IMR-90 (cell line): ENCODE measurements around the gene CCDC148. TPM values are rescaled to one million over a fixed set of nuclear protein-coding genes. Genes with fewer than 3 reads are reported as not detected.

ENCODE experiments used
- ATAC-seq: fragments of 200-7000 bp; cut with Tn5 transposase; 2 replicates; pipeline ENCODE4 v1.9.1; 2020; ENCODE audit warnings: low read depth, mild to moderate bottlenecking, moderate library complexity
- BruUV-seq: library from RNA; stranded (reverse); fragments of 400-500 nt; replicated peaks from 2 replicates; lab custom pipeline; 2021; lab: Mats Ljungman, UMichigan
- CTCF ChIA-PET: fragments of 300-600 bp; formaldehyde crosslinking; extraction: SDS; loops from one replicate; lab custom pipeline; 2021; ENCODE audit warnings: antibody characterized with exemption; lab: Yijun Ruan, JAX
- POLR2A ChIA-PET: fragments of 300-600 bp; sonication (Branson Sonifier 250); formaldehyde crosslinking; loops from one replicate; lab custom pipeline; 2022; ENCODE audit warnings: antibody characterized with exemption; ENCODE audit not compliant: unreplicated experiment; lab: Charles Lee
- DNase-seq: peaks from one replicate; pipeline ENCODE4 v3.0.0; 2013
- H2AFZ ChIP-seq: replicated peaks from 2 replicates; pipeline ENCODE3; 2013; ENCODE audit warnings: low read length, mild to moderate bottlenecking; ENCODE audit not compliant: poor library complexity
- H2AK5ac ChIP-seq: 2 replicates; pipeline ENCODE4 v1.6.1; 2013; ENCODE audit warnings: low read depth, low read length, inconsistent platforms
- H2AK9ac ChIP-seq: replicated peaks from 2 replicates; pipeline ENCODE3; 2013; ENCODE audit warnings: mild to moderate bottlenecking, low read depth, low read length, moderate library complexity; ENCODE audit not compliant: poor library complexity
- H2BK120ac ChIP-seq: 2 replicates; pipeline ENCODE4 v1.6.1; 2013; ENCODE audit warnings: low read depth, low read length, inconsistent platforms
- H2BK15ac ChIP-seq: 3 replicates; pipeline ENCODE4 v1.6.1; 2013; ENCODE audit warnings: low read depth, low read length, inconsistent platforms
- H2BK20ac ChIP-seq: 2 replicates; pipeline ENCODE4 v1.6.1; 2013; ENCODE audit warnings: low read depth, mild to moderate bottlenecking, inconsistent platforms, low read length, moderate library complexity
- H2BK5ac ChIP-seq: 2 replicates; pipeline ENCODE4 v1.6.1; 2013; ENCODE audit warnings: mild to moderate bottlenecking, low read depth, low read length, inconsistent platforms; ENCODE audit not compliant: poor library complexity, severe bottlenecking
- H3K14ac ChIP-seq: replicated peaks from 2 replicates; pipeline ENCODE4 v1.6.1; 2013; ENCODE audit warnings: low read depth, low read length, inconsistent platforms
- H3K18ac ChIP-seq: 2 replicates; pipeline ENCODE4 v1.6.1; 2013; ENCODE audit warnings: low read depth, low read length, control low read depth
- H3K23ac ChIP-seq: 2 replicates; pipeline ENCODE4 v1.6.1; 2013; ENCODE audit warnings: low read depth, low read length, inconsistent platforms
- H3K27ac ChIP-seq: 2 replicates; pipeline ENCODE4 v1.5.1; 2013; ENCODE audit warnings: mild to moderate bottlenecking, control low read depth, low read length; ENCODE audit not compliant: insufficient read depth
- H3K27me3 ChIP-seq: 2 replicates; pipeline ENCODE4 v1.6.1; 2013; ENCODE audit warnings: low read length; ENCODE audit not compliant: control insufficient read depth, insufficient read depth
- H3K36me3 ChIP-seq: 2 replicates; pipeline ENCODE4 v1.6.1; 2013; ENCODE audit warnings: low read length, mixed read lengths; ENCODE audit not compliant: control insufficient read depth, insufficient read depth
- H3K4ac ChIP-seq: 2 replicates; pipeline ENCODE4 v1.6.1; 2013; ENCODE audit warnings: low read depth, low read length, inconsistent platforms
- H3K4me1 ChIP-seq: 2 replicates; pipeline ENCODE4 v1.6.1; 2013; ENCODE audit warnings: low read length, mixed read lengths; ENCODE audit not compliant: control insufficient read depth, insufficient read depth
- H3K4me2 ChIP-seq: 2 replicates; pipeline ENCODE4 v1.6.1; 2013; ENCODE audit warnings: low read depth, mild to moderate bottlenecking, control low read depth, low read length, moderate library complexity
- H3K4me3 ChIP-seq: 2 replicates; pipeline ENCODE4 v1.5.1; 2013; ENCODE audit warnings: low read depth, mild to moderate bottlenecking, control low read depth, low read length, moderate library complexity; ENCODE audit not compliant: insufficient read depth
- H3K56ac ChIP-seq: 2 replicates; pipeline ENCODE4 v1.6.1; 2013; ENCODE audit warnings: low read length, inconsistent platforms; ENCODE audit not compliant: insufficient read depth; ENCODE audit errors: extremely low read depth
- H3K79me1 ChIP-seq, 2 experiments: 2 replicates each; pipeline ENCODE4 v1.6.1; 2013; ENCODE audit warnings: low read length in 2 of 2, inconsistent platforms in 1 of 2, low read depth in 1 of 2
- H3K9ac ChIP-seq: 2 replicates; pipeline ENCODE4 v1.6.1; 2013; ENCODE audit warnings: low read depth, low read length, control low read depth
- H3K9me1 ChIP-seq: 2 replicates; pipeline ENCODE4 v1.6.1; 2013; ENCODE audit warnings: low read length, inconsistent platforms; ENCODE audit not compliant: insufficient read depth
- H3K9me3 ChIP-seq: 2 replicates; pipeline ENCODE4 v1.6.1; 2013; ENCODE audit warnings: low read length; ENCODE audit not compliant: control insufficient read depth, insufficient read depth
- H4K20me1 ChIP-seq: 2 replicates; pipeline ENCODE4 v1.6.1; 2013; ENCODE audit warnings: low read length, inconsistent platforms; ENCODE audit not compliant: insufficient read depth
- H4K5ac ChIP-seq: 2 replicates; pipeline ENCODE4 v1.6.1; 2013; ENCODE audit warnings: mild to moderate bottlenecking, low read depth, low read length, control low read depth
- H4K8ac ChIP-seq, 2 experiments: 2 replicates each; pipeline ENCODE4 v1.6.1; 2013; ENCODE audit warnings: low read depth in 2 of 2, low read length in 2 of 2, control low read depth in 1 of 2, inconsistent platforms in 1 of 2
- H4K91ac ChIP-seq: 2 replicates; pipeline ENCODE4 v1.6.1; 2013; ENCODE audit warnings: low read depth, low read length, inconsistent platforms; ENCODE audit not compliant: insufficient read depth
- BHLHE40 ChIP-seq: fragments of 150-350 bp; IDR thresholded peaks from 2 replicates; pipeline ENCODE4 v1.6.1; 2016; ENCODE audit warnings: mild to moderate bottlenecking, low read depth, low read length
- CHD1 ChIP-seq: IDR thresholded peaks from 2 replicates; pipeline ENCODE4 v1.6.1; 2012; ENCODE audit warnings: low read depth, low read length, improper control_type of control experiment
- CTCF ChIP-seq: conservative IDR thresholded peaks from 2 replicates; pipeline ENCODE4 v1.5.1; 2012; ENCODE audit warnings: mild to moderate bottlenecking, low read depth, low read length, improper control_type of control experiment
- ELK1 ChIP-seq: fragments of 150-350 bp; IDR thresholded peaks from 2 replicates; pipeline ENCODE4 v1.6.1; 2016; ENCODE audit warnings: low read depth, mild to moderate bottlenecking, low read length, moderate library complexity, borderline replicate concordance
- FOS ChIP-seq: fragments of 150-350 bp; IDR thresholded peaks from 2 replicates; pipeline ENCODE4 v1.6.1; 2016; ENCODE audit warnings: low read depth, low read length
- MAFK ChIP-seq: IDR thresholded peaks from 2 replicates; pipeline ENCODE4 v1.6.1; 2012; ENCODE audit warnings: low read depth, low read length, improper control_type of control experiment
- MAZ ChIP-seq: IDR thresholded peaks from 2 replicates; pipeline ENCODE4 v1.6.1; 2012; ENCODE audit warnings: low read depth, mild to moderate bottlenecking, low read length, improper control_type of control experiment, moderate library complexity, borderline replicate concordance
- MXI1 ChIP-seq: IDR thresholded peaks from 2 replicates; pipeline ENCODE4 v1.6.1; 2012; ENCODE audit warnings: low read depth, mild to moderate bottlenecking, low read length, moderate library complexity, borderline replicate concordance
- POLR2A ChIP-seq: IDR thresholded peaks from 2 replicates; pipeline ENCODE4 v1.6.1; 2012; ENCODE audit warnings: mild to moderate bottlenecking, low read depth, low read length
- RCOR1 ChIP-seq: IDR thresholded peaks from 2 replicates; pipeline ENCODE4 v1.6.1; 2012; ENCODE audit warnings: mild to moderate bottlenecking, low read length, improper control_type of control experiment; ENCODE audit not compliant: insufficient replicate concordance
- SMC3 ChIP-seq: fragments of 150-350 bp; IDR thresholded peaks from 2 replicates; pipeline ENCODE4 v1.6.1; 2016; ENCODE audit warnings: low read depth, mild to moderate bottlenecking, antibody characterized with exemption, low read length, moderate library complexity
- WGBS, 2 experiments: methylation state at CpG; one replicate each; pipeline versions ENCODE4 v1.1.5 to v1.1.7; 2013; ENCODE audit warnings: missing lambda C conversion rate in 2 of 2; ENCODE audit not compliant: insufficient read length in 1 of 2; ENCODE audit errors: extremely low coverage in 2 of 2; 5-methylcytosine and 5-hydroxymethylcytosine counted together
- dilution Hi-C: fragments of 300-500 bp; cut with HindIII; formaldehyde crosslinking; loops from one replicate; pipeline ENCODE4 v1.14.3; 2018; ENCODE audit warnings: low sequenced_read_pairs; ENCODE audit not compliant: unreplicated experiment
- in situ Hi-C: fragments of 300-500 bp; cut with MboI; formaldehyde crosslinking; loops from 3 replicates; pipeline ENCODE4 v1.14.3; 2019; ENCODE audit warnings: low sequenced_read_pairs, inconsistent platforms, mixed read lengths
- intact Hi-C: fragments of 100-400 bp; cut with micrococcal nuclease; formaldehyde crosslinking; loops from 2 replicates; pipeline ENCODE4 v1.10.0; 2022
- polyA plus RNA-seq, 3 experiments: library from polyadenylated mRNA; depleted of rRNA; stranded (reverse); fragments of >200 nt; gene quantifications; 2 replicates each; pipeline ENCODE4 v1.2.3, GENCODE V29; 2012; ENCODE audit warnings: low replicate concordance in 1 of 3
- total RNA-seq: library from RNA; depleted of rRNA; stranded (reverse); fragments of >200 nt; gene quantifications from 2 replicates; pipeline ENCODE4 v1.2.3, GENCODE V29; 2012

The CCDC148 gene
- total and polyA plus RNA-seq, 2 of the 4 experiments (the other 2 are of a cell fraction), result 0.18 to 0.31 TPM

- Histone ChIP-seq H3K4me2 (no peak overlapping the region), H3K36me3 (no peaks in the 10 kb centered on the region), H3K9me1 (no peaks in the 10 kb centered on the region), H4K8ac (no peak overlapping the region), H3K18ac (no peak overlapping the region), H2BK15ac (no peak overlapping the region), H3K14ac (no peak overlapping the region), H3K27me3 (no peaks in the 10 kb centered on the region), H3K4me1 (no peaks in the 10 kb centered on the region), H3K4ac (no peak overlapping the region), H2BK20ac (no peak overlapping the region), H4K20me1 (no peaks in the 10 kb centered on the region), H2AK5ac (no peak overlapping the region), H3K56ac (no peak overlapping the region), H4K5ac (no peak overlapping the region), H2BK120ac (no peak overlapping the region), H2AK9ac (no peak overlapping the region), H3K79me1 (no peaks in the 10 kb centered on the region), H3K27ac (no peak overlapping the region), H3K4me3 (no peak overlapping the region), H4K91ac (no peak overlapping the region), H2BK5ac (no peak overlapping the region), H3K9me3 (no peaks in the 10 kb centered on the region), H3K9ac (no peak overlapping the region), H2AFZ (no peak overlapping the region), H3K23ac (no peak overlapping the region)
- ChIA-PET POLR2A (no interaction called here), CTCF (no interaction called here)
- no CpG with 5 or more reads among the region's 4 CpGs for WGBS, 2 experiments
- dilution Hi-C loops, result no loop called here
- intact Hi-C loops, result no loop called here
- TF ChIP-seq MAZ (no peak), RCOR1 (no peak), CTCF (no peak), POLR2A (no peak), MXI1 (no peak), MAFK (no peak), FOS (no peak), SMC3 (no peak), ELK1 (no peak), CHD1 (no peak), BHLHE40 (no peak)
- BruUV-seq, result no TSS peak
- DNase-seq, result no peak
- in situ Hi-C loops, result no loop called here
- ATAC-seq, result no peak
These were observed 213.2 kb downstream of the CCDC148 start for GRCh38 chr2:158243392-158243791.
